ENCODE data around the gene TRIM7.
"Not testable (repeated sequence)": the region's sequence is repeated elsewhere in the genome, so short reads cannot be mapped to it uniquely, and the experiment has no call there.

TRIM7 gene

DNA sequence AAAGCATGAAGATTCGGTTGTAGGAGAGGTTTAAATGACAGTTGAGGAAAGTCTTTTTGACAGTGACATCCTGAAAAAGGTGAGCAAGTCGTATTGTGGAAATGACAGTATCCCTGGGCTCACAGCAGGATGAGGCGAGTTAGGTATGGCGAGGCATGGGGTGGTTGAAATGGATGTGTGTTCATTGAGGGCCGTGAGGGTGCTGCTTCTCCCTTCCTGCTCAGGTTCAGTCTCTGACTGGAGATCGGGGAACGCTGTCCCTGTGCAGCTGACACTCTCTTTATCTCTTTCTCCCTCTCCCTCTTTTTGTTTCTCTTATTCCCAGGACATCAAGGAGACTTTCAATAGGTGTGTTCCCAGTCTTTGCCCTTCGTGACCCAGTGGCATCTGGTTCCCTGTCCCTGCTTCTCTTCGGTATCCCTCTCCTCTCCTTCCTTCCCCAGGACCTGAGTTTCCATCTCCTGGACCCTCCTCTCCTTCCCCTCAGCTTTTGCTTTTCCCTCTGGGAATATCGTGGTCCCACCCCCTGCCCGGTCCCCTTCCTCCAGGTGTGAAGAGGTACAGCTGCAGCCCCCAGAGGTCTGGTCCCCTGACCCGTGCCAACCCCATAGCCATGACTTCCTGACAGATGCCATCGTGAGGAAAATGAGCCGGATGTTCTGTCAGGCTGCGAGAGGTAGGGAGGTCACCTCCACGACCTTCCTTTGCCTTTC is 28.2 kb upstream of the TRIM7 start:
- DNase-seq (ENCODE audit: low spot score) = no peak

- DNase-seq (ENCODE audit: low spot score) = no peak
These were observed 27.6 kb upstream of the TRIM7 start for GRCh38 chr5:181232593-181232992.

- DNase-seq (ENCODE audit: low spot score) = no peak
These were observed 26.4 kb upstream of the TRIM7 start for GRCh38 chr5:181231432-181231831.

DNA sequence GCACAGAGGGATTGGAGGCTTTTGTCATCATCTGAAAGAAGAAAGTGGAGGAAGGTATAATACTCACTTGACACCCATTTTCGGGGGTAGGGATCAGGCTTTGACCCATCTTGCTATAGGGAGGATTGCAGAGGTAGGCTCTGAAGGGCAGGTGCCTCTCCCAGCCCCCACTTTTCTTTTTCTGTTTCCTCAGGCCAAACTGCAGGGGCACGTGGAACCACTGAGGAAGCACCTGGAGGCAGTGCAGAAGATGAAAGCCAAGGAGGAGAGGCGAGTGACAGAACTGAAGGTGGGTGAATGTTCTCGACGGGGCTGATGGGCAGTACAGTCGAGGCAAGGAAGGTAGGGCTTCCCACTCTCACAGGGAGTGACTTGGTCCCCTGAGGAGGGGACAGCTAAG is 25.6 kb upstream of the TRIM7 start:
- DNase-seq (ENCODE audit: low spot score) = no peak

DNA sequence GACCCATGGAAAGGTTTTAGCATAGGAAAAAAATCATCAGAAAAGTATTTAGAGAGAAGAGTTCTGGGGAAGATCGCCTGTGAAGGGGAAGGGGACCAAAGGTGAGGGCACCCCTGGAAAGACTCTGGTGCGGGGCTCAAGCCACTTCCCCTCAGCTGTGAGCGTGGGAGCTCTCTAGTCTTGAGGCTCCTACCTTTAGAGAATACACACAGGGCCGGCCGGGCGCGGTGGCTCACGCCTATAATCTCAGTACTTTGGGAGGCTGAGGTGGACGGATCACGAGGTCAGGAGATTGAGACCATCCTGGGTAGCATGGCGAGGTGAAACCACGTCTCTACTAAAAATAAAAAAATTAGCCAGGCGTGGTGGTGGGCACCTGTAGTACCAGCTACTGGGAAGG is 25.0 kb upstream of the TRIM7 start:
- no peak for DNase-seq (ENCODE audit: low spot score)

- no peak for DNase-seq (ENCODE audit: low spot score)
These were observed 19.6 kb upstream of the TRIM7 start for GRCh38 chr5:181224390-181225229.

DNA sequence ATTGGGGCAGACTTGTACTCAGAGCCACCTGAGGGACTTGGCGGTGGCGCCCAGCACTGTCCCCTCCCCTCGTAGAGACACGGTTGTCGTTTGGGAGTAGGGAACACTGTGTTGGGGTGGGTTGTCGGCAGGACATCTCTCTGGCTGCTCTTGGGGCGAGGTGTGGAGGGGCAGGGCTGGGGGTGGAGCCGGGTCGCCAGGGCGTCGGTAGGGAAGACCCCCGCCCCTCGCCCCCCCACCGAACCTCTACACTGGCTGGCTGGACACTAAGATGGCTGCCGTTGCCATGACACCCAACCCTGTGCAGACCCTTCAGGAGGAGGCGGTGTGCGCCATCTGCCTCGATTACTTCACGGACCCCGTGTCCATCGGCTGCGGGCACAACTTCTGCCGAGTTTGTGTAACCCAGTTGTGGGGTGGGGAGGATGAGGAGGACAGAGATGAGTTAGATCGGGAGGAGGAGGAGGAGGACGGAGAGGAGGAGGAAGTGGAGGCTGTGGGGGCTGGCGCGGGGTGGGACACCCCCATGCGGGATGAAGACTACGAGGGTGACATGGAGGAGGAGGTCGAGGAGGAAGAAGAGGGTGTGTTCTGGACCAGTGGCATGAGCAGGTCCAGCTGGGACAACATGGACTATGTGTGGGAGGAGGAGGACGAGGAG is 18.9 kb upstream of the TRIM7 start:
- no peak for DNase-seq (ENCODE audit: low spot score)

GRCh38 chr5:181223058-181223728 is 18.2 kb upstream of the TRIM7 start, which contains the start of gene TRIM41:
Gene TRIM41, plus strand, starts transcription at chr5:181223281. Its CDS starts 719 bp downstream, at chr5:181224000.
- DNase-seq (ENCODE audit: low spot score) = peak; percentile 99

- DNase-seq (ENCODE audit: low spot score) = no peak
These were observed 17.6 kb upstream of the TRIM7 start for GRCh38 chr5:181222630-181223057.

GRCh38 chr5:181221792-181222629 is 17.0 kb upstream of the TRIM7 start:
- peak; percentile 99 for DNase-seq (ENCODE audit: low spot score)

GRCh38 chr5:181221105-181221791 is 16.3 kb upstream of the TRIM7 start:
- no peak for DNase-seq (ENCODE audit: low spot score)

DNA sequence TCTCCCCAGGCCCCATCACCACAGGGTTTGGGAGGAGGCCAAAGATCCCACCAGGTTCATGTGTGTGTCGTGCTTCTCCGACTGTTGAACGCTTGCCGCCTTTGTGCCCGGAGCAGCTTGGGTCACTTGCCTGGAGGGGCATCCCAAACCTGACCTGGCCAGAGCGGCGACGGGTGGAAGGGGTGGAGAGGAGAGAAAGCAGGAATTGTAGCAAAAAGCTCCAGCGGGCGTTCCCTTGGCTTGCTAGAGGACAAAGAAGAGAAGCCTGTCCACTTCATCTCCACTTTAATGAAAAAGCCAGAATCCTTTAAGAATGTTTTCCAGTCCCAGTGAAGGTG is 15.2 kb upstream of the TRIM7 start:
- DNase-seq (ENCODE audit: low spot score) = no peak

DNA sequence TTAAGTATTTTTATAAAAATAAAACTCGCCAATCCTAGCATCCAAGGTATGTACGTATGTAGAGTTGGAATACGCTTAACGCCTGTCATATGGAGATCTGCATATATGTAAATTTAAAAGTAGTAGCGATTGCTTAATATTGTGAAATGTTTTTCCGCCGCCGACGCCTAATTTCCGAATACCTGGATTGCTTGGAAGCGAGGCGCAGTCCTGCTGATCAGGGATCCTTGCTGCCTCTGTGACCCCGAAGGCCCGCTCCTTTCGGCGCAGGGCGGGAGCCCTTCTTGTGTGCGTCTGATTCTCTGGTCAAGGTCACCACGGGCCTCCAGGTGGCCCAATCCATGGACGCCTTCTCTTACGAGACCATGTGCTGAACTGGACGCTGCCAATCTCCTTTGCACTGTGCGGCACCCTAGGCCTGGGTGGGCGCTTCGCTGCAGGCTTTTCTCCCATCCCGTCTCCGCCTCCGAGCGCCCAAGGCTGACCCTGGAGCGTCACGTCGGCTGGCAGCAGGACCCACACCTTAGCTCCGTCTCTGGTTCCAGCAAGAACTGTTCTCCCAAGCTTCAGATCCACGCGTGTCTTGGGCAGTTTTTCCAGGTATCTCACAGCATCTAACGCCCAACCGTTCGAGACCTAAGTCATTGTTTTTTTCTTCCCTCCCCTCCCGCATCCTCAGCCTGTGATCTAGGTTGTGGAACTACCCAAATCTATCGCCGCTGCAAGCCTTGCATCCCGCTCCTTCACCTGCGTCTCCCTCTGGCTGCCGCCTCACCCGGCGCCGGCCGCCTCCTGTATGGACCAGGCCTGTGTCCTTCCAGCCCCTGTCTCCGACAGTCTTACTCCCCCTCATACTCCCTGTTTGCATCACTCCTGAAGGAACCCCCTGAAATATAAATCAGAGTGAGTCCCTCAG is 14.5 kb upstream of the TRIM7 start:
- DNase-seq (ENCODE audit: low spot score) = no peak

GRCh38 chr5:181218795-181219124 is 13.8 kb upstream of the TRIM7 start:
- no peak for DNase-seq (ENCODE audit: low spot score)

DNA sequence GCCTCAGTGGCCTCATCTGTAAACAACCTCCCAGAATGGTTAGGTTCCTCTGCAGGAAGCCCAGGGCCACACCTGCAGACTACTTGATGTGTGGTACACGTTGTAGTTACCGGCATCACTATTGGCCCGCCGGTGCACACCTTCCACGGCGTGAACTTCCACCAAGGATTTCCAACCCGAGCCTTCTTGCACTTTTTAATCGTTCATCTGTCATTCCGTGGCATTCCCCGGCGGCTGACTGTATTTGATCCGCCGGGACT is 12.7 kb upstream of the TRIM7 start:
- no peak for DNase-seq (ENCODE audit: low spot score)

GRCh38 chr5:181217111-181217802 is 12.3 kb upstream of the TRIM7 start:
- peak; percentile 53 for DNase-seq (ENCODE audit: low spot score)

- DNase-seq (ENCODE audit: low spot score) = no peak
These were observed 11.3 kb upstream of the TRIM7 start for GRCh38 chr5:181215997-181216989.

DNA sequence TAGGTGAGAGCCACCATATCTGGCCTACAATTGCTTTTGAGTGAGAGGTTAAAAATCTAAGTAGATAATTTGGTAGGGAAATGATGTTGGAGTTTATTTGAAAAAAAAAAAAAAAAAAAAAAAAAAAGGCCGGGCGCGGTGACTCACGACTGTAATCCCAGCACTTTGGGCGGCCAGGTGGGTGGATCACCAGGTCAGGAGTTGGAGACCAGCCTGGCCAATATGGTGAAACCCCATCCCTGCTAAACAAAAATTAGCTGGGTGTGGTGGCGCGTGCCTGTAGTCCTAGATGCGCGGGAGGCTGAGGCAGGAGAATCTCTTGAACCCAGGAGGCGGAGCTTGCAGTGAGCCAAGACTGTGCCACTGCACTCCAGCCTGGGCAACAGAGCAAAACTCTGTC is 9.3 kb upstream of the TRIM7 start:
- not testable (repeated sequence) for DNase-seq (ENCODE audit: low spot score)
